Mesendoderm (in vitro differentiated cells): ENCODE data around the gene MAST4.

ENCODE experiments used
- DNase-seq: peaks from one replicate; pipeline ENCODE4 v3.0.0; 2013
- H2AK5ac ChIP-seq: 2 replicates; pipeline ENCODE4 v1.6.1; 2013; ENCODE audit warnings: low read length, inconsistent platforms
- H2BK120ac ChIP-seq: 2 replicates; pipeline ENCODE4 v1.6.1; 2013; ENCODE audit warnings: low read depth, mild to moderate bottlenecking, low read length, moderate library complexity, mixed read lengths
- H2BK15ac ChIP-seq: replicated peaks from 2 replicates; pipeline ENCODE4 v1.6.1; 2013; ENCODE audit warnings: low read depth, mild to moderate bottlenecking, moderate library complexity
- H2BK5ac ChIP-seq: 2 replicates; pipeline ENCODE4 v1.6.1; 2013; ENCODE audit warnings: low read length, inconsistent platforms
- H3K18ac ChIP-seq: 2 replicates; pipeline ENCODE4 v1.6.1; 2013; ENCODE audit warnings: mild to moderate bottlenecking, low read length, mixed read lengths
- H3K23ac ChIP-seq: one replicate; pipeline ENCODE4 v1.6.1; 2013; ENCODE audit warnings: low read length
- H3K27ac ChIP-seq: 2 replicates; pipeline ENCODE4 v1.5.1; 2013; ENCODE audit warnings: low read depth, mild to moderate bottlenecking, inconsistent platforms, low read length, moderate library complexity
- H3K27me3 ChIP-seq: 2 replicates; pipeline ENCODE4 v1.6.1; 2013; ENCODE audit warnings: low read length, control low read depth, mild to moderate bottlenecking, inconsistent platforms; ENCODE audit not compliant: insufficient read depth, poor library complexity
- H3K36me3 ChIP-seq: 2 replicates; pipeline ENCODE4 v1.6.1; 2013; ENCODE audit warnings: low read length, inconsistent platforms; ENCODE audit not compliant: control insufficient read depth, insufficient read depth
- H3K4ac ChIP-seq: one replicate; pipeline ENCODE4 v1.6.1; 2013; ENCODE audit warnings: low read depth, mild to moderate bottlenecking, low read length, moderate library complexity
- H3K4me1 ChIP-seq: 2 replicates; pipeline ENCODE4 v1.6.1; 2013; ENCODE audit warnings: low read depth, low read length, inconsistent platforms; ENCODE audit not compliant: control insufficient read depth
- H3K4me2 ChIP-seq: 2 replicates; pipeline ENCODE4 v1.6.1; 2013; ENCODE audit warnings: low read length
- H3K4me3 ChIP-seq: 2 replicates; pipeline ENCODE4 v1.5.1; 2013; ENCODE audit warnings: mild to moderate bottlenecking, low read length
- H3K56ac ChIP-seq: one replicate; pipeline ENCODE4 v1.6.1; 2013; ENCODE audit warnings: low read length
- H3K79me1 ChIP-seq: 2 replicates; pipeline ENCODE4 v1.6.1; 2013; ENCODE audit warnings: low read length, inconsistent platforms
- H3K79me2 ChIP-seq: 2 replicates; pipeline ENCODE4 v1.6.1; 2013; ENCODE audit warnings: mild to moderate bottlenecking, low read length; ENCODE audit not compliant: control insufficient read depth, insufficient read depth
- H3K9ac ChIP-seq: 2 replicates; pipeline ENCODE4 v1.6.1; 2013; ENCODE audit warnings: low read length, inconsistent platforms
- H4K5ac ChIP-seq: one replicate; pipeline ENCODE4 v1.6.1; 2013; ENCODE audit warnings: low read length
- H4K8ac ChIP-seq: one replicate; pipeline ENCODE4 v1.6.1; 2013; ENCODE audit warnings: low read depth, mild to moderate bottlenecking, control low read depth, low read length, moderate library complexity
- WGBS: extraction: QIAGEN DNeasy Blood & Tissue Kit; methylation state at CpG from one replicate; pipeline ENCODE4 v1.1.7; 2013; ENCODE audit warnings: low lambda C conversion rate, missing lambda C conversion rate; ENCODE audit not compliant: insufficient coverage; ENCODE audit errors: extremely low coverage; 5-methylcytosine and 5-hydroxymethylcytosine counted together

Gene MAST4

DNA sequence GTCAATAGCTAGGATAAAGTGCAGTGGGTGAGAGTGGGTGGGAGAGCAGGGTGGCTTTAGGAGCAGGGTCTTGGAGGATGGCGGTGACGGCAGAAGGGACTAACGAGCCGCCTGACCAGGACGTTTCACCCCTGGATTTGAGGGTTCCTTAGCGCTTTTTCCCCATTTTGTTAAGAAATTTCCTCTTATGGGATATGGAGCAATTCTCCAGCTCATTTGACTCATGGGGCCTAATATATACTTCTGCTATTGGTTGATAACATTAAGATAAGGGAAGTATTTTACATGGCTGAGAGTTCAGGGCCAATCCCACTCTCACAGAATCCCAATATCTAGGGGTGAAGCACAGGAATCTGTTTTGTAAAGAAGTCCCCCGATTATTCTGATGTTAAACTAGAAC lies 582.8 kb downstream of the MAST4 start:
- Histone ChIP-seq H3K9ac (no peak overlapping the region), H2BK15ac (no peak overlapping the region), H3K36me3 (no peaks in the 10 kb centered on the region), H3K27ac (no peak overlapping the region), H3K27me3 (no peaks in the 10 kb centered on the region), H4K5ac (no peak overlapping the region), H3K79me2 (no peaks in the 10 kb centered on the region), H3K4me3 (no peak overlapping the region), H3K4ac (no peak overlapping the region), H3K18ac (no peak overlapping the region), H3K56ac (no peak overlapping the region), H2BK120ac (no peak overlapping the region), H2BK5ac (no peak overlapping the region), H4K8ac (no peak overlapping the region), H3K4me2 (no peak overlapping the region), H2AK5ac (no peak overlapping the region), H3K4me1 (peaks cover 4% of the 10 kb centered on the region), H3K79me1 (no peaks in the 10 kb centered on the region), H3K23ac (no peak overlapping the region)
- WGBS = no CpG with 5 or more reads among the region's 7 CpGs
- DNase-seq = no peak

DNA sequence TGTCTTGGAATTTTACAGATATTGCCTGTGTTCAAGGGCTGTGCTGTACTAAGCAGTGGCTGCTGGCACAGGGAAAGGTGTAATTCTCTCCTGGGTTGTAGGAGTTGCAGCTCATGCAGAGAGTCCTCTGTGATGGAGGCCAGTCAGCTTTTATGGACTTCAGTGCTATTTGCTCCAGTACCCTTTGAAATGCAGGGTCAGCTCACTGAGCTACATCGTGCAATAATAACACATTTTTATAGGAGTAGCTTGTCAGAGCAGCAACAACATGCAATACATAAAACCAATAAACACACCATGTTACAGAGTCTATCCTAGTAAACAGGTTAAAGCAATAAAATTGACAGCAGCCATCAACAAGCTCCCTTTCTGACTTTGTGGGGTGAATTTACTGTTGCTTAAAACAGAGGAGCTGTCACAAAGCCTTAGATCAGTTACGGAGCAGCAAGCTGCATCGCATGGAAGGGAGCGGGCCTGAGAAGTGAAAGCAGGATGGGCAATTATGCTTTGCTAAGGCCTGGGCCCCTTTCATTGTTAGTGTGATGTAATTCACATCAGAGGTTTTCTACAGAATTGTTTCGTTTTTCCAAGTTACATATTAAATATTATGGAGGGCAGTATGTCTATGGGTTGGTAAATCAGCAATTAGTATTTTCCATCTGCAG lies 583.6 kb downstream of the MAST4 start:
- Histone ChIP-seq H3K27me3 (no peaks in the 10 kb centered on the region), H3K4me3 (no peak overlapping the region), H3K79me2 (no peaks in the 10 kb centered on the region), H3K4ac (no peak overlapping the region), H3K4me1 (peaks cover 4% of the 10 kb centered on the region), H3K9ac (no peak overlapping the region), H3K27ac (no peak overlapping the region), H4K5ac (no peak overlapping the region), H4K8ac (no peak overlapping the region), H3K23ac (no peak overlapping the region), H3K56ac (no peak overlapping the region), H2BK120ac (no peak overlapping the region), H2BK15ac (no peak overlapping the region), H3K36me3 (no peaks in the 10 kb centered on the region), H3K79me1 (no peaks in the 10 kb centered on the region), H3K18ac (no peak overlapping the region), H2BK5ac (no peak overlapping the region), H2AK5ac (no peak overlapping the region), H3K4me2 (no peak overlapping the region)
- WGBS = no CpG with 5 or more reads among the region's 5 CpGs
- DNase-seq = no peak

GRCh38 chr5:67181648-67182221 lies 585.5 kb downstream of the MAST4 start:
- WGBS = no CpG with 5 or more reads among the region's 5 CpGs
- H4K5ac ChIP-seq = no peak overlapping the region
- no peaks in the 10 kb centered on the region for H3K36me3 ChIP-seq
- H3K4ac ChIP-seq = no peak overlapping the region
- H4K8ac ChIP-seq = no peak overlapping the region
- no peak overlapping the region for H3K56ac ChIP-seq
- peaks cover 4% of the 10 kb centered on the region for H3K4me1 ChIP-seq
- no peaks in the 10 kb centered on the region for H3K27me3 ChIP-seq
- H3K79me2 ChIP-seq = no peaks in the 10 kb centered on the region
- peak; percentile 27 for DNase-seq
- H2AK5ac ChIP-seq = no peak overlapping the region
- H3K9ac ChIP-seq = no peak overlapping the region
- no peak overlapping the region for H2BK15ac ChIP-seq
- no peak overlapping the region for H2BK120ac ChIP-seq
- no peaks in the 10 kb centered on the region for H3K79me1 ChIP-seq
- H3K27ac ChIP-seq = no peak overlapping the region
- no peak overlapping the region for H3K4me3 ChIP-seq
- H3K4me2 ChIP-seq = no peak overlapping the region
- no peak overlapping the region for H3K18ac ChIP-seq
- no peak overlapping the region for H2BK5ac ChIP-seq
- no peak overlapping the region for H3K23ac ChIP-seq

GRCh38 chr5:67182301-67182790 lies 586.2 kb downstream of the MAST4 start:
- Histone ChIP-seq H3K79me1 (no peaks in the 10 kb centered on the region), H4K5ac (no peak overlapping the region), H3K27ac (no peak overlapping the region), H3K79me2 (no peaks in the 10 kb centered on the region), H3K56ac (no peak overlapping the region), H2BK5ac (no peak overlapping the region), H3K4me2 (no peak overlapping the region), H2BK120ac (no peak overlapping the region), H3K23ac (no peak overlapping the region), H3K9ac (no peak overlapping the region), H2BK15ac (no peak overlapping the region), H4K8ac (no peak overlapping the region), H3K4me1 (peaks cover 4% of the 10 kb centered on the region), H3K18ac (no peak overlapping the region), H3K4ac (no peak overlapping the region), H2AK5ac (no peak overlapping the region), H3K27me3 (no peaks in the 10 kb centered on the region), H3K4me3 (no peak overlapping the region), H3K36me3 (no peaks in the 10 kb centered on the region)
- DNase-seq = peak; percentile 74
- no CpG with 5 or more reads among the region's 6 CpGs for WGBS

- H2BK5ac ChIP-seq = no peak overlapping the region
- H3K4me1 ChIP-seq = peaks cover 4% of the 10 kb centered on the region
- H3K56ac ChIP-seq = no peak overlapping the region
- H3K27ac ChIP-seq = no peak overlapping the region
- no peak overlapping the region for H3K4me2 ChIP-seq
- H3K4ac ChIP-seq = no peak overlapping the region
- no peak for DNase-seq
- no peak overlapping the region for H2BK120ac ChIP-seq
- no peaks in the 10 kb centered on the region for H3K36me3 ChIP-seq
- H3K18ac ChIP-seq = no peak overlapping the region
- no peak overlapping the region for H3K23ac ChIP-seq
- no peak overlapping the region for H2AK5ac ChIP-seq
- no peaks in the 10 kb centered on the region for H3K79me1 ChIP-seq
- H3K9ac ChIP-seq = no peak overlapping the region
- no peak overlapping the region for H3K4me3 ChIP-seq
- no peaks in the 10 kb centered on the region for H3K27me3 ChIP-seq
- WGBS = no CpG with 5 or more reads among the region's 3 CpGs
- H4K5ac ChIP-seq = no peak overlapping the region
- H2BK15ac ChIP-seq = no peak overlapping the region
- H4K8ac ChIP-seq = no peak overlapping the region
- no peaks in the 10 kb centered on the region for H3K79me2 ChIP-seq
Observed at GRCh38 chr5:67183859-67184258, 587.7 kb downstream of the MAST4 start.
